Calu3 (cell line): Measurements from ENCODE around the gene CLEC12A. TPM values are rescaled to one million over a fixed set of nuclear protein-coding genes. Genes with fewer than 3 reads are reported as not detected.

Experiments
- BruUV-seq: library from RNA; stranded (reverse); fragments of 400-500 nt; replicated peaks from 2 replicates; lab custom pipeline; 2021; lab: Mats Ljungman, UMichigan
- CTCF ChIA-PET: fragments of 300-600 bp; sonication (Branson Sonifier 250); formaldehyde crosslinking; loops from one replicate; lab custom pipeline; 2022; ENCODE audit warnings: antibody characterized with exemption; lab: Charles Lee
- DNase-seq: peaks from one replicate; pipeline ENCODE4 v3.0.0; 2022
- H3K27ac Mint-ChIP-seq: one replicate; pipeline ENCODE4 v1.8.0; 2022; ENCODE audit warnings: mixed read lengths; ENCODE audit not compliant: unreplicated experiment
- H3K27me3 Mint-ChIP-seq: one replicate; pipeline ENCODE4 v1.8.0; 2022; ENCODE audit warnings: mixed read lengths; ENCODE audit not compliant: unreplicated experiment
- H3K36me3 Mint-ChIP-seq: one replicate; pipeline ENCODE4 v1.8.0; 2022; ENCODE audit warnings: mild to moderate bottlenecking, moderate library complexity, mixed read lengths; ENCODE audit not compliant: insufficient read depth, unreplicated experiment
- H3K4me1 Mint-ChIP-seq: one replicate; pipeline ENCODE4 v1.8.0; 2022; ENCODE audit warnings: mild to moderate bottlenecking, low read depth, mixed read lengths; ENCODE audit not compliant: unreplicated experiment
- H3K4me3 Mint-ChIP-seq: one replicate; pipeline ENCODE4 v1.8.0; 2022; ENCODE audit warnings: mild to moderate bottlenecking, low read depth, moderate library complexity, mixed read lengths; ENCODE audit not compliant: unreplicated experiment
- H3K9me3 Mint-ChIP-seq: one replicate; pipeline ENCODE4 v1.8.0; 2022; ENCODE audit warnings: low read depth, mixed read lengths; ENCODE audit not compliant: unreplicated experiment
- CTCF ChIP-seq: fragments of 200-600 bp; IDR thresholded peaks from one replicate; pipeline ENCODE4 v1.8.0; 2022; ENCODE audit warnings: antibody characterized with exemption; ENCODE audit not compliant: unreplicated experiment
- intact Hi-C: fragments of 100-400 bp; cut with micrococcal nuclease; formaldehyde crosslinking; loops from one replicate; pipeline ENCODE4 v1.10.0; 2022; ENCODE audit not compliant: unreplicated experiment
- total RNA-seq: library from RNA; stranded (reverse); gene quantifications from 2 replicates; pipeline ENCODE4 v1.2.3, GENCODE V29; 2022

The CLEC12A gene
- total RNA-seq, 1 experiment from 2014 or later = not detected

- no TSS peak for BruUV-seq
- no peaks in the 10 kb centered on the region for H3K36me3 Mint-ChIP-seq
- H3K9me3 Mint-ChIP-seq = no peaks in the 10 kb centered on the region
- H3K27me3 Mint-ChIP-seq = peaks cover 13% of the 10 kb centered on the region
- H3K4me1 Mint-ChIP-seq = no peaks in the 10 kb centered on the region
- no peak for DNase-seq
- intact Hi-C loops = no loop called here
- TF ChIP-seq CTCF = no peak
- CTCF ChIA-PET = no interaction called here
- H3K4me3 Mint-ChIP-seq = no peak within 1 kb of the TSS
- no peak within 1 kb of the TSS for H3K27ac Mint-ChIP-seq
Measured at GRCh38 chr12:9999016-9999415, 27.8 kb downstream of the CLEC12A start, which contains the start of gene CLEC1B. Gene CLEC1B (minus strand): TSS chr12:9999121. CDS start chr12:9999100, 21 bp downstream.

- H3K27me3 Mint-ChIP-seq = no peaks in the 10 kb centered on the region
- CTCF ChIA-PET = no interaction called here
- no TSS peak for BruUV-seq
- no peak for DNase-seq
- TF ChIP-seq CTCF = no peak
- no peak overlapping the region for H3K27ac Mint-ChIP-seq
- H3K4me3 Mint-ChIP-seq = no peak overlapping the region
- no peaks in the 10 kb centered on the region for H3K36me3 Mint-ChIP-seq
- no peaks in the 10 kb centered on the region for H3K4me1 Mint-ChIP-seq
- intact Hi-C loops = no loop called here
- no peaks in the 10 kb centered on the region for H3K9me3 Mint-ChIP-seq
Measured at GRCh38 chr12:10001171-10001776, 30.1 kb downstream of the CLEC12A start.

- no peaks in the 10 kb centered on the region for H3K27me3 Mint-ChIP-seq
- H3K4me1 Mint-ChIP-seq = peaks cover 31% of the 10 kb centered on the region
- H3K4me3 Mint-ChIP-seq = no peak overlapping the region
- no peaks in the 10 kb centered on the region for H3K36me3 Mint-ChIP-seq
- no peak for DNase-seq
- BruUV-seq = no TSS peak
- no peak for TF ChIP-seq CTCF
- no peak overlapping the region for H3K27ac Mint-ChIP-seq
- H3K9me3 Mint-ChIP-seq = no peaks in the 10 kb centered on the region
- CTCF ChIA-PET = no interaction called here
- intact Hi-C loops = loop anchor here (5.0 to 10.0 kb wide), 2 partner anchors 130 to 268 kb away; no protein-coding TSS in a partner anchor
Measured at GRCh38 chr12:10012630-10013330, 41.6 kb downstream of the CLEC12A start.

- no TSS peak for BruUV-seq
Measured at GRCh38 chr12:10015450-10015849, 44.2 kb downstream of the CLEC12A start.

More at GRCh38 chr12:10015450-10015849, 44.2 kb downstream of the CLEC12A start:
- H3K27me3 Mint-ChIP-seq = no peaks in the 10 kb centered on the region
- no peak for DNase-seq
- intact Hi-C loops = loop anchor here (10.0 kb wide), 1 partner anchor 271 kb away; no protein-coding TSS in a partner anchor
- H3K4me3 Mint-ChIP-seq = no peak overlapping the region
- no peaks in the 10 kb centered on the region for H3K9me3 Mint-ChIP-seq
- H3K4me1 Mint-ChIP-seq = peaks cover 20% of the 10 kb centered on the region
- H3K27ac Mint-ChIP-seq = no peak overlapping the region
- no peak for TF ChIP-seq CTCF
- H3K36me3 Mint-ChIP-seq = no peaks in the 10 kb centered on the region
- CTCF ChIA-PET = no interaction called here
